SU-DHL-6 (cell line): ENCODE data around the gene CDC42EP5.

ENCODE experiments used
- CTCF ChIP-seq: fragments of 200-600 bp; sonication (generic); IDR thresholded peaks from one replicate; pipeline ENCODE4 v1.5.1; 2017; ENCODE audit warnings: antibody characterized with exemption, mild to moderate bottlenecking, low read length, moderate library complexity; ENCODE audit not compliant: insufficient read depth, poor library complexity, severe bottlenecking
- EZH2phosphoT487 ChIP-seq: fragments of 200-600 bp; sonication (generic), shearing (Covaris generic); conservative IDR thresholded peaks from 2 replicates; pipeline ENCODE4 v1.6.1; 2018; ENCODE audit warnings: mild to moderate bottlenecking, antibody characterized with exemption, low read length, moderate library complexity, mixed read lengths

- no peak for TF ChIP-seq CTCF
- TF ChIP-seq EZH2phosphoT487 = no peak
These were observed 54.8 kb downstream of the CDC42EP5 start for GRCh38 chr19:54418030-54418929.
